ENCODE results near the gene AANAT.
"Not testable (repeated sequence)": the region's sequence is repeated elsewhere in the genome, so short reads cannot be mapped to it uniquely, and the experiment has no call there.

GRCh38 chr17:76508472-76509063, 41.2 kb downstream of the AANAT start:
- not testable (repeated sequence) for TF ChIP-seq EZH2phosphoT487 (IDR thresholded peaks at IDR 0.05; ENCODE audit: insufficient read depth, low read depth); EZH2 (IDR thresholded peaks at IDR 0.05; ENCODE audit: insufficient read depth, poor library complexity, severe bottlenecking)

Data from GM23248 (cell line).